Neural progenitor cell (in vitro differentiated cells): ENCODE data around the gene IQGAP2. TPM values are rescaled to one million over a fixed set of nuclear protein-coding genes. Genes with fewer than 3 reads are reported as not detected.

Source experiments
- DNase-seq: peaks from one replicate; pipeline ENCODE4 v3.0.0-alpha.2; 2016; ENCODE audit warnings: low spot score
- H2AFZ ChIP-seq: fragments of 200-600 bp; sonication (generic); replicated peaks from 2 replicates; pipeline ENCODE4 v1.6.1; 2016; ENCODE audit warnings: antibody characterized with exemption
- H3F3A ChIP-seq: fragments of 200-600 bp; sonication (generic); 2 replicates; pipeline ENCODE4 v1.6.1; 2016; ENCODE audit warnings: antibody characterized with exemption, low read depth
- H3K27ac ChIP-seq: fragments of 200-600 bp; sonication (generic); 2 replicates; pipeline ENCODE4 v1.5.1; 2016; ENCODE audit warnings: mild to moderate bottlenecking
- H3K27me3 ChIP-seq: fragments of 200-600 bp; sonication (generic); 2 replicates; pipeline ENCODE4 v1.6.1; 2016; ENCODE audit warnings: mild to moderate bottlenecking, moderate library complexity
- H3K36me3 ChIP-seq: fragments of 200-600 bp; sonication (generic); 2 replicates; pipeline ENCODE4 v1.5.1; 2016
- H3K4me1 ChIP-seq: fragments of 200-600 bp; sonication (generic); 2 replicates; pipeline ENCODE4 v1.6.1; 2016; ENCODE audit warnings: mixed run types
- H3K4me2 ChIP-seq: fragments of 200-600 bp; sonication (generic); 2 replicates; pipeline ENCODE4 v1.6.1; 2016
- H3K4me3 ChIP-seq: fragments of 200-600 bp; sonication (generic); 2 replicates; pipeline ENCODE4 v1.5.1; 2016
- H3K79me2 ChIP-seq: fragments of 200-600 bp; sonication (generic); 2 replicates; pipeline ENCODE4 v1.6.1; 2016; ENCODE audit warnings: low read depth
- H3K9ac ChIP-seq: fragments of 200-600 bp; sonication (generic); 2 replicates; pipeline ENCODE4 v1.6.1; 2016
- H3K9me3 ChIP-seq: fragments of 200-600 bp; sonication (generic); 2 replicates; pipeline ENCODE4 v1.5.1; 2016; ENCODE audit warnings: low read depth
- H4K20me1 ChIP-seq: fragments of 200-600 bp; sonication (generic); 2 replicates; pipeline ENCODE4 v1.6.1; 2016; ENCODE audit warnings: low read depth
- H3K27ac Mint-ChIP-seq: 3 replicates; pipeline ENCODE4 v1.8.0; 2021; ENCODE audit warnings: mixed read lengths
- H3K27me3 Mint-ChIP-seq: 2 replicates; pipeline ENCODE4 v1.8.0; 2022; ENCODE audit warnings: low read depth, mild to moderate bottlenecking, inconsistent platforms, moderate library complexity, mixed read lengths; ENCODE audit not compliant: insufficient read depth
- H3K36me3 Mint-ChIP-seq: 3 replicates; pipeline ENCODE4 v1.8.0; 2021; ENCODE audit warnings: mixed read lengths
- H3K4me1 Mint-ChIP-seq: 3 replicates; pipeline ENCODE4 v1.8.0; 2021; ENCODE audit warnings: mixed read lengths
- H3K4me3 Mint-ChIP-seq: 3 replicates; pipeline ENCODE4 v1.8.0; 2021; ENCODE audit warnings: mild to moderate bottlenecking, moderate library complexity, mixed read lengths
- H3K9me3 Mint-ChIP-seq: 3 replicates; pipeline ENCODE4 v1.8.0; 2020; ENCODE audit warnings: mixed read lengths
- EZH2 ChIP-seq: fragments of 200-600 bp; sonication (generic); IDR thresholded peaks from 2 replicates; pipeline ENCODE4 v1.6.1; 2017; ENCODE audit warnings: antibody characterized with exemption, mild to moderate bottlenecking, moderate library complexity
- EZH2phosphoT487 ChIP-seq: fragments of 200-600 bp; sonication (generic); IDR thresholded peaks from 2 replicates; pipeline ENCODE4 v1.6.1; 2017; ENCODE audit warnings: antibody characterized with exemption
- total RNA-seq: library from RNA; depleted of rRNA; stranded (reverse); fragments of >200 nt; gene quantifications from 2 replicates; pipeline ENCODE4 v1.2.3, GENCODE V29; 2015; ENCODE audit warnings: low replicate concordance
- TF ChIP-seq, protein P1 (sequence below): fragments of 200-600 bp; sonication (generic); IDR thresholded peaks from 2 replicates; pipeline ENCODE4 v1.5.1; 2017; ENCODE audit warnings: antibody characterized with exemption, mild to moderate bottlenecking

IQGAP2 gene
- total RNA-seq, 1 donor from 2014 or later, result 37.7 TPM

DNA sequence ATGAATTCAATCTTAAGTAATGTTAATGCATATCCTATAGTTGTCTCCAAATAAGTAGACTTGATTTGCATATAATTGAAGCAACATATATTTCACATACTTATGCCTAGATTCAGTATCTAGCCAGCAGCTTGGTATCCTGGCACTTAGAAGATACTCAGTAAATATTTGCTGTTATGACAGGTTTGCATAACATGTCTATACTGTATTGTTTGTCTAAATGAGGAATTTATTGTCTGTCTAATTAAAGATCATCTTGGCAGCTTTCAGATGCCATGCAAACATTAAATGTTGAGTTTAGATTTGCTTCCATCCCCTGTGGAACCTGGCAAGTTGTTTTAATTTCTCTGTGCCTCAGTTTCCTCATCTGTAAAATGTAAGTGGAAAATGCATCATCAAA lies 9.4 kb downstream of the IQGAP2 start:
- no peak overlapping the region for H3K27ac Mint-ChIP-seq
- Histone ChIP-seq H3K9ac (no peak overlapping the region), H3K27ac (no peak overlapping the region), H2AFZ (no peak overlapping the region), H3K9me3 (no peaks in the 10 kb centered on the region), H3K4me2 (no peak overlapping the region), H4K20me1 (no peaks in the 10 kb centered on the region), H3K79me2 (peaks cover 4% of the 10 kb centered on the region), H3K4me1 (peaks cover 19% of the 10 kb centered on the region), H3K4me3 (no peak overlapping the region), H3F3A (no peaks in the 10 kb centered on the region), H3K36me3 (no peaks in the 10 kb centered on the region), H3K27me3 (no peaks in the 10 kb centered on the region)
- H3K4me3 Mint-ChIP-seq, result no peak overlapping the region
- peaks cover 4% of the 10 kb centered on the region for H3K27me3 Mint-ChIP-seq
- peaks cover 3% of the 10 kb centered on the region for H3K4me1 Mint-ChIP-seq
- peaks cover 2% of the 10 kb centered on the region for H3K9me3 Mint-ChIP-seq
- no peak for DNase-seq
- no peaks in the 10 kb centered on the region for H3K36me3 Mint-ChIP-seq
- TF ChIP-seq, protein P1, sequence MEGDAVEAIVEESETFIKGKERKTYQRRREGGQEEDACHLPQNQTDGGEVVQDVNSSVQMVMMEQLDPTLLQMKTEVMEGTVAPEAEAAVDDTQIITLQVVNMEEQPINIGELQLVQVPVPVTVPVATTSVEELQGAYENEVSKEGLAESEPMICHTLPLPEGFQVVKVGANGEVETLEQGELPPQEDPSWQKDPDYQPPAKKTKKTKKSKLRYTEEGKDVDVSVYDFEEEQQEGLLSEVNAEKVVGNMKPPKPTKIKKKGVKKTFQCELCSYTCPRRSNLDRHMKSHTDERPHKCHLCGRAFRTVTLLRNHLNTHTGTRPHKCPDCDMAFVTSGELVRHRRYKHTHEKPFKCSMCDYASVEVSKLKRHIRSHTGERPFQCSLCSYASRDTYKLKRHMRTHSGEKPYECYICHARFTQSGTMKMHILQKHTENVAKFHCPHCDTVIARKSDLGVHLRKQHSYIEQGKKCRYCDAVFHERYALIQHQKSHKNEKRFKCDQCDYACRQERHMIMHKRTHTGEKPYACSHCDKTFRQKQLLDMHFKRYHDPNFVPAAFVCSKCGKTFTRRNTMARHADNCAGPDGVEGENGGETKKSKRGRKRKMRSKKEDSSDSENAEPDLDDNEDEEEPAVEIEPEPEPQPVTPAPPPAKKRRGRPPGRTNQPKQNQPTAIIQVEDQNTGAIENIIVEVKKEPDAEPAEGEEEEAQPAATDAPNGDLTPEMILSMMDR, result no peak
- TF ChIP-seq EZH2phosphoT487, result no peak
- no peak for TF ChIP-seq EZH2

DNA sequence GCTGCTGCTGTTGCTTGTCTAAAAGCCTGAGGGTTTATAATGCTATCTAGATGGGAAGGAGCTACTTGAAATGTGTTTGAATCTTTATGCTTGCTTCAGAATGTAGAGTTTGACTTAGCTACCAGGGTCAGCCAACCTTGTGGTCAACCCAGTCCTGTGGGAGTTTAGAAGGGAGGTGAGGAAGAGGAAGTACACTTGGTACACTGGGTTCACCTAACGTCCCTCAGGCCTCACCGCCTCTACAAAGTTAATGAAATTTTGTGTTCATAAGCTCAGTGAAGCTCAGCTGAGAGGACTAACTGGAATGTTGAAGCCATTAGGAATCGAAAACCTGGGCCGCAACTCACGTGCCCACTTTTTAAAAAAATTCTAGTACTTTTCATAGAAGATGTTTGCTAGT lies 10.7 kb downstream of the IQGAP2 start:
- H3K27me3 Mint-ChIP-seq, result peaks cover 4% of the 10 kb centered on the region
- peaks cover 4% of the 10 kb centered on the region for H3K79me2 ChIP-seq
- DNase-seq, result no peak

DNA sequence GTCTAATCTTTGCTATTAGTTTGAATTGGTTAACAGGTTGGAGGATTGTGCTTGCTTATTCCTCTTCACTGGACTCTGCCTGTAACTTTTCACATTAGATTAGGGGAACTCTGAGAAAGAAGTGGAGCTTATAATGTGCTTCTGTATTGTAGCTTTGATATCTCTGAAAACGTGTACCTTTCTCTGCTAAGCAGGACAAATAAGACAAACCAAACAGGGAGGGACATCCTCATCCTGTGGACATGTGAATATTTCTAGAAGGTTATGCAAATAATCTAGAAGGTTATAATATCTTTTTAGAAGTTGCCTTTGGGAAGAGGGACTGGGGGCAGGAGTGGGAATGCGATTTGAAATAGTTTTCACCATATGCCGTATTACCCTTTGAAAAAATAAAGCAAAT lies 11.7 kb downstream of the IQGAP2 start:
- Mint-ChIP-seq H3K9me3 (peaks cover 2% of the 10 kb centered on the region), H3K36me3 (no peaks in the 10 kb centered on the region), H3K27ac (no peak overlapping the region), H3K4me1 (peaks cover 5% of the 10 kb centered on the region), H3K4me3 (no peak overlapping the region), H3K27me3 (peaks cover 5% of the 10 kb centered on the region)
- Histone ChIP-seq H3K4me1 (peaks cover 19% of the 10 kb centered on the region), H4K20me1 (no peaks in the 10 kb centered on the region), H3K79me2 (peaks cover 4% of the 10 kb centered on the region), H3K4me2 (no peak overlapping the region), H3F3A (no peaks in the 10 kb centered on the region), H3K9me3 (no peaks in the 10 kb centered on the region), H3K9ac (no peak overlapping the region), H2AFZ (no peak overlapping the region), H3K4me3 (no peak overlapping the region), H3K27ac (no peak overlapping the region), H3K27me3 (no peaks in the 10 kb centered on the region), H3K36me3 (no peaks in the 10 kb centered on the region)
- no peak for TF ChIP-seq EZH2phosphoT487
- TF ChIP-seq, protein P1, result no peak
- no peak for TF ChIP-seq EZH2
- DNase-seq, result no peak

More for the DNA sequence above, 10.7 kb downstream of the IQGAP2 start:
- Mint-ChIP-seq H3K36me3 (no peaks in the 10 kb centered on the region), H3K4me1 (peaks cover 3% of the 10 kb centered on the region), H3K27ac (no peak overlapping the region), H3K4me3 (no peak overlapping the region), H3K9me3 (peaks cover 2% of the 10 kb centered on the region)
- Histone ChIP-seq H3K9ac (no peak overlapping the region), H3K9me3 (no peaks in the 10 kb centered on the region), H2AFZ (no peak overlapping the region), H3K4me2 (no peak overlapping the region), H3K27ac (no peak overlapping the region), H3K4me3 (no peak overlapping the region), H3K4me1 (peaks cover 19% of the 10 kb centered on the region), H3K36me3 (no peaks in the 10 kb centered on the region), H4K20me1 (no peaks in the 10 kb centered on the region), H3F3A (no peaks in the 10 kb centered on the region), H3K27me3 (no peaks in the 10 kb centered on the region)
- TF ChIP-seq EZH2phosphoT487 (no peak), EZH2 (no peak)
- TF ChIP-seq, protein P1, result no peak
